ENCODE results near the gene TTC28.

TTC28 gene

GRCh38 chr22:28454431-28455064 is 225.1 kb downstream of the TTC28 start:
- H3K9me3 Mint-ChIP-seq: peaks cover 4% of the 10 kb centered on the region
- H3K36me3 Mint-ChIP-seq (ENCODE audit: low read depth): peaks cover 14% of the 10 kb centered on the region
- H3K4me1 Mint-ChIP-seq: no peaks in the 10 kb centered on the region
- H3K27ac Mint-ChIP-seq: no peak overlapping the region
- H3K4me3 Mint-ChIP-seq: no peak overlapping the region
- no peaks in the 10 kb centered on the region for H3K27me3 Mint-ChIP-seq (ENCODE audit: low read depth)
- no peak for TF ChIP-seq CTCF (IDR thresholded peaks at IDR 0.05; ENCODE audit: unreplicated experiment in 3 of 3)

- Mint-ChIP-seq H3K27ac (no peak overlapping the region), H3K27me3 (ENCODE audit: low read depth) (no peaks in the 10 kb centered on the region), H3K9me3 (peaks cover 4% of the 10 kb centered on the region), H3K4me3 (no peak overlapping the region), H3K36me3 (ENCODE audit: low read depth) (peaks cover 11% of the 10 kb centered on the region), H3K4me1 (peaks cover 6% of the 10 kb centered on the region)
- TF ChIP-seq CTCF (IDR thresholded peaks at IDR 0.05; ENCODE audit: unreplicated experiment in 3 of 3): no peak
Measured at GRCh38 chr22:28450109-28450508, 229.5 kb downstream of the TTC28 start.

- Mint-ChIP-seq H3K36me3 (ENCODE audit: low read depth) (peaks cover 11% of the 10 kb centered on the region), H3K9me3 (peaks cover 4% of the 10 kb centered on the region), H3K4me1 (peaks cover 11% of the 10 kb centered on the region), H3K27ac (no peak overlapping the region), H3K27me3 (ENCODE audit: low read depth) (no peaks in the 10 kb centered on the region), H3K4me3 (no peak overlapping the region)
- TF ChIP-seq CTCF (IDR thresholded peaks at IDR 0.05; ENCODE audit: unreplicated experiment in 3 of 3): no peak
Measured at GRCh38 chr22:28449041-28449440, 230.6 kb downstream of the TTC28 start.

- Mint-ChIP-seq H3K36me3 (ENCODE audit: low read depth) (peaks cover 11% of the 10 kb centered on the region), H3K4me3 (no peak overlapping the region), H3K4me1 (peaks cover 13% of the 10 kb centered on the region), H3K9me3 (peaks cover 4% of the 10 kb centered on the region), H3K27me3 (ENCODE audit: low read depth) (no peaks in the 10 kb centered on the region), H3K27ac (peak overlapping the region in 1 of 3 experiments; percentile 51)
- TF ChIP-seq CTCF (IDR thresholded peaks at IDR 0.05; ENCODE audit: unreplicated experiment in 3 of 3): no peak
Measured at GRCh38 chr22:28448625-28449024, 231.0 kb downstream of the TTC28 start.

- TF ChIP-seq CTCF (IDR thresholded peaks at IDR 0.05; ENCODE audit: unreplicated experiment in 3 of 3): no peak
- peaks cover 37% of the 10 kb centered on the region for H3K4me1 Mint-ChIP-seq
- H3K4me3 Mint-ChIP-seq: peak overlapping the region; percentile 23 to 65 (median 35)
- H3K27ac Mint-ChIP-seq: peak overlapping the region in 1 of 3 experiments; percentile 3
- no peaks in the 10 kb centered on the region for H3K27me3 Mint-ChIP-seq (ENCODE audit: low read depth)
- H3K36me3 Mint-ChIP-seq (ENCODE audit: low read depth): no peaks in the 10 kb centered on the region
- H3K9me3 Mint-ChIP-seq: no peaks in the 10 kb centered on the region
Measured at GRCh38 chr22:28444659-28445058, 235.0 kb downstream of the TTC28 start.

- no peak for TF ChIP-seq CTCF (IDR thresholded peaks at IDR 0.05; ENCODE audit: unreplicated experiment in 3 of 3)
Measured at GRCh38 chr22:28443526-28443876, 236.1 kb downstream of the TTC28 start.

More at GRCh38 chr22:28443526-28443876, 236.1 kb downstream of the TTC28 start:
- Mint-ChIP-seq H3K4me1 (peaks cover 46% of the 10 kb centered on the region), H3K9me3 (no peaks in the 10 kb centered on the region), H3K4me3 (peak overlapping the region; percentile 94 to 100 (median 97)), H3K27ac (peak overlapping the region; percentile 97 to 99 (median 98)), H3K36me3 (ENCODE audit: low read depth) (no peaks in the 10 kb centered on the region), H3K27me3 (ENCODE audit: low read depth) (no peaks in the 10 kb centered on the region)

Measured in nephron (organoid).